K562 (cell line): Measurements from ENCODE around the gene MED16. TPM values are rescaled to one million over a fixed set of nuclear protein-coding genes. Genes with fewer than 3 reads are reported as not detected.
A peak's percentile ranks its signal among the peaks of the same experiment; 100 is the strongest.

Source experiments
- ATAC-seq: fragments of 200-7000 bp; cut with Tn5 transposase; 3 replicates; pipeline ENCODE4 v1.9.1; 2020; ENCODE audit warnings: moderate library complexity
- BruUV-seq: library from RNA; stranded (reverse); fragments of 400-500 nt; replicated peaks from 2 replicates; lab custom pipeline; 2021; lab: Mats Ljungman, UMichigan
- CTCF ChIA-PET: fragments of 300-600 bp; formaldehyde crosslinking; extraction: SDS; loops from one replicate; lab custom pipeline; 2021; ENCODE audit warnings: low intra/inter-chr PET ratio; lab: Yijun Ruan, JAX
- POLR2A ChIA-PET: fragments of 300-600, 350-650 bp; sonication (Branson Sonifier 250); formaldehyde crosslinking; extraction: SDS; loops from one replicate; lab custom pipeline; 2021; ENCODE audit warnings: antibody characterized with exemption, inconsistent platforms; lab: Yijun Ruan, JAX
- DNase-seq, 4 experiments: peaks; one replicate each; pipeline versions ENCODE4 v3.0.0 to v3.0.0-alpha.2; 2011 to 2018; ENCODE audit warnings: low spot score in 3 of 4, mixed read lengths in 3 of 4; ENCODE audit errors: extremely low read depth in 1 of 4
- FAIRE-seq: peaks from 2 replicates; lab custom pipeline; 2011; peaks lifted over from hg19 to GRCh38; lab: Jason Lieb, UNC
- H2AFZ ChIP-seq: 2 replicates; pipeline ENCODE4 v1.6.0; 2011; ENCODE audit warnings: low read depth, low read length, control low read depth, inconsistent platforms
- H3K27ac ChIP-seq: fragments of 200-600 bp; 3 replicates; pipeline ENCODE4 v1.8.0; 2011; ENCODE audit warnings: low read depth, mild to moderate bottlenecking, control low read depth, inconsistent platforms, low read length, moderate library complexity, mixed read lengths; ENCODE audit errors: extremely low read depth
- H3K27me3 ChIP-seq, 2 experiments: fragments of 300-600 bp in 1 of 2; 2 replicates in 1 of 2; 3 replicates in 1 of 2; pipeline versions ENCODE4 v1.6.0 to v1.8.0; 2011; ENCODE audit warnings: inconsistent platforms in 2 of 2, low read length in 2 of 2, mild to moderate bottlenecking in 1 of 2, mixed read lengths in 1 of 2, moderate library complexity in 1 of 2; ENCODE audit not compliant: control insufficient read depth in 2 of 2, insufficient read depth in 2 of 2
- H3K36me3 ChIP-seq: fragments of 300-600 bp; 3 replicates; pipeline ENCODE4 v1.8.0; 2011; ENCODE audit warnings: mild to moderate bottlenecking, low read length, inconsistent platforms; ENCODE audit not compliant: control insufficient read depth, insufficient read depth
- H3K4me1 ChIP-seq, 2 experiments: fragments of 200-600 bp in 1 of 2; replicated peaks in 1 of 2; 2 replicates in 1 of 2; 3 replicates in 1 of 2; pipeline versions ENCODE4 v1.5.1 to v1.8.0; 2011; ENCODE audit warnings: inconsistent platforms in 2 of 2, low read length in 2 of 2, mild to moderate bottlenecking in 1 of 2, mixed read lengths in 1 of 2, moderate library complexity in 1 of 2; ENCODE audit not compliant: control insufficient read depth in 2 of 2, insufficient read depth in 2 of 2
- H3K4me2 ChIP-seq: 2 replicates; pipeline ENCODE4 v1.6.1; 2011; ENCODE audit warnings: low read length, control low read depth, inconsistent platforms, mixed read lengths; ENCODE audit not compliant: insufficient read depth
- H3K4me3 ChIP-seq: fragments of 200-600 bp; sonication (generic), shearing (Covaris generic); 2 replicates; pipeline ENCODE4 v1.5.1; 2016; ENCODE audit warnings: control low read depth, inconsistent platforms
- H3K79me2 ChIP-seq: fragments of 200-600 bp; 3 replicates; pipeline ENCODE4 v1.8.0; 2011; ENCODE audit warnings: low read length, inconsistent platforms; ENCODE audit not compliant: control insufficient read depth, insufficient read depth
- H3K9ac ChIP-seq, 2 experiments: 2 replicates each; pipeline versions ENCODE4 v1.6.0 to v1.6.1; 2011; ENCODE audit warnings: low read depth in 2 of 2, low read length in 2 of 2, control low read depth in 1 of 2, inconsistent platforms in 1 of 2, mild to moderate bottlenecking in 1 of 2, mixed read lengths in 1 of 2; ENCODE audit not compliant: insufficient read depth in 1 of 2
- H3K9me1 ChIP-seq: one replicate; pipeline ENCODE4 v1.6.0; 2011; ENCODE audit warnings: inconsistent platforms, mild to moderate bottlenecking, low read length, moderate library complexity; ENCODE audit not compliant: control insufficient read depth, insufficient read depth
- H3K9me3 ChIP-seq: replicated peaks from 2 replicates; pipeline ENCODE4 v1.5.1; 2011; ENCODE audit warnings: low read depth, low read length, inconsistent platforms; ENCODE audit not compliant: control insufficient read depth, insufficient read depth
- H4K20me1 ChIP-seq: replicated peaks from 2 replicates; pipeline ENCODE4 v1.6.1; 2011; ENCODE audit warnings: low read length, inconsistent platforms, mixed read lengths; ENCODE audit not compliant: control insufficient read depth, insufficient read depth
- AFF1 ChIP-seq, 2 experiments: fragments of 450-650 bp; IDR thresholded peaks; 2 replicates each; pipeline ENCODE4 v1.6.1; 2018; ENCODE audit warnings: mild to moderate bottlenecking in 2 of 2, low read depth in 1 of 2; ENCODE audit not compliant: partially characterized antibody in 2 of 2
- EGR1 ChIP-seq: fragments of 450-650 bp; conservative IDR thresholded peaks from 2 replicates; pipeline ENCODE4 v1.6.1; 2017; ENCODE audit warnings: mild to moderate bottlenecking
- PKNOX1 ChIP-seq: fragments of 450-650 bp; IDR thresholded peaks from 2 replicates; pipeline ENCODE4 v1.6.1; 2016
- POLR2G ChIP-seq: fragments of 200-400 bp; formaldehyde crosslinking; IDR thresholded peaks from 2 replicates; pipeline ENCODE4 v1.6.1; 2017; ENCODE audit warnings: low read depth, mild to moderate bottlenecking, antibody characterized with exemption, low read length, moderate library complexity
- PRDM10 ChIP-seq: fragments of 450-650 bp; IDR thresholded peaks from 2 replicates; pipeline ENCODE4 v1.6.1; 2018; ENCODE audit not compliant: partially characterized antibody
- RBFOX2 ChIP-seq: fragments of 200-400 bp; formaldehyde crosslinking; IDR thresholded peaks from 2 replicates; pipeline ENCODE4 v1.6.1; 2017; ENCODE audit warnings: low read depth, mild to moderate bottlenecking, low read length, moderate library complexity
- ZBTB33 ChIP-seq: sonication (generic); formaldehyde crosslinking; IDR thresholded peaks from 2 replicates; pipeline ENCODE4 v1.8.1; 2023; ENCODE audit warnings: mild to moderate bottlenecking, missing genetic modification reagents
- ZNF655 ChIP-seq: fragments of 250-450 bp; sonication (Bioruptor Pico); IDR thresholded peaks from 2 replicates; pipeline ENCODE4 v1.5.0; 2021
- WGBS: fragments of 100-300 bp; shearing (Covaris generic); methylation state at CpG from one replicate; pipeline ENCODE4 v1.1.6; 2016; ENCODE audit warnings: low coverage, mixed read lengths; ENCODE audit not compliant: insufficient coverage; ENCODE audit errors: missing lambda C conversion rate; 5-methylcytosine and 5-hydroxymethylcytosine counted together
- in situ Hi-C: fragments of 300-500 bp; cut with MboI; formaldehyde crosslinking; loops from 4 replicates; pipeline ENCODE4 v1.15.0; 2018; ENCODE audit warnings: inconsistent platforms, mixed read lengths
- intact Hi-C: fragments of 100-400 bp; cut with micrococcal nuclease; formaldehyde crosslinking; loops from 2 replicates; pipeline ENCODE4 v1.14.2; 2022
- polyA plus RNA-seq, 8 experiments: library from polyadenylated mRNA; depleted of rRNA in 4 of 8; stranded (reverse) in 5 of 8; unstranded in 3 of 8; fragments of >200 nt; fragmentation: Nextera tagmentation in 2 of 8; fragmentation: Illumina TruSeq in 1 of 8; extraction: Ambion mirVana in 2 of 8; extraction: Trizol in 1 of 8; gene quantifications; 2 replicates each; pipeline versions ENCODE4 v1.2.1 to v1.2.3, GENCODE V29; 2011 to 2014; ENCODE audit warnings: inconsistent platforms in 1 of 8, missing spikeins in 1 of 8
- total RNA-seq, 7 experiments: library from RNA; depleted of rRNA in 6 of 7; stranded (reverse); fragments of >200 nt in 6 of 7; fragmentation: Illumina TruSeq in 2 of 7; extraction: Trizol in 2 of 7; gene quantifications; 2 replicates each; pipeline versions ENCODE4 v1.2.1 to v1.2.3, GENCODE V29; 2011 to 2021; ENCODE audit warnings: low replicate concordance in 1 of 7

Gene MED16
- total and polyA plus RNA-seq, 9 of the 15 experiments (the other 6 are each of a cell fraction or from before 2014, with no cell fraction given) = 0.89 to 59.9 (median 8.6) TPM

- peak; percentile 32 for TF ChIP-seq POLR2G
- TF ChIP-seq ZBTB33 = 0 out of 2 replicates have a peak, but pooled peaks have one; percentile 35
- TF ChIP-seq EGR1 = no peak
- TF ChIP-seq PRDM10 = peak; percentile 20
- TF ChIP-seq ZNF655 (CRISPR knock-in tag) = no peak
- peak; percentile 36; the same call in 1 of the 2 replicates for TF ChIP-seq PKNOX1
- TF ChIP-seq RBFOX2 = peak; percentile 38
- TF ChIP-seq AFF1 (IDR thresholded peaks at IDR 0.05; ENCODE audit: low read depth in 1 of 2, partially characterized antibody in 2 of 2) = no peak
- TF ChIP-seq, all 486 proteins: peak for 5
- peak overlapping the region; percentile 34 for H3K4me2 ChIP-seq
- no peak for DNase-seq
These were observed 34.9 kb upstream of the MED16 start for GRCh38 chr19:927780-928401.

More at GRCh38 chr19:927780-928401, 34.9 kb upstream of the MED16 start:
- Histone ChIP-seq H3K79me2 (peaks cover 80% of the 10 kb centered on the region), H3K4me1 (peaks cover 5 to 75% of the 10 kb centered on the region in 2 experiments; a peak in 4 of 5 replicates), H4K20me1 (no peaks in the 10 kb centered on the region; the same call in 1 of the 2 replicates), H3K4me3 (peak overlapping the region; percentile 99), H3K27ac (peak overlapping the region; percentile 31), H3K9ac (peak overlapping the region; percentile 87 to 99; a peak in 3 of 4 replicates), H3K9me3 (no peaks in the 10 kb centered on the region), H3K9me1 (no peaks in the 10 kb centered on the region), H3K27me3 (no peaks in the 10 kb centered on the region), H3K36me3 (peaks cover 45% of the 10 kb centered on the region; the same call in 2 of the 3 replicates), H2AFZ (no peak overlapping the region)
- CTCF ChIA-PET = no interaction called here
- WGBS = 49% methylated on average over 12 of the region's 12 CpGs
- no peak for FAIRE-seq
- in situ Hi-C loops (no loop called here), intact Hi-C loops (no loop called here)
- no peak for ATAC-seq
- POLR2A ChIA-PET = no interaction called here
- BruUV-seq = no TSS peak
